Effector memory CD8-positive, alpha-beta T cell (primary cell): ENCODE data around the gene MX2.
"Not testable (repeated sequence)": the region's sequence is repeated elsewhere in the genome, so short reads cannot be mapped to it uniquely, and the experiment has no call there.

Experiments used
- ATAC-seq: fragments of 150-1000 bp; cut with Tn5 transposase; replicated peaks from 2 replicates; pipeline ENCODE4 v1.10.0; 2021; ENCODE audit warnings: mild to moderate bottlenecking, moderate library complexity
- DNase-seq, 3 experiments: peaks; one replicate each; pipeline ENCODE4 v3.0.0; 2021
- H3K27ac Mint-ChIP-seq, 2 donors: one replicate each; pipeline ENCODE4 v1.8.0; 2022; ENCODE audit warnings: mild to moderate bottlenecking in 2 of 2, mixed read lengths in 2 of 2, moderate library complexity in 2 of 2
- H3K27me3 Mint-ChIP-seq, 2 donors: one replicate each; pipeline ENCODE4 v1.8.0; 2022; ENCODE audit warnings: mixed read lengths in 2 of 2
- H3K36me3 Mint-ChIP-seq: one replicate; pipeline ENCODE4 v1.8.0; 2022; ENCODE audit warnings: mild to moderate bottlenecking, moderate library complexity, mixed read lengths; ENCODE audit not compliant: insufficient read depth
- H3K4me1 Mint-ChIP-seq, 2 donors: one replicate each; pipeline ENCODE4 v1.8.0; 2022; ENCODE audit warnings: low read depth in 2 of 2, mixed read lengths in 2 of 2
- H3K4me3 Mint-ChIP-seq, 2 donors: one replicate each; pipeline ENCODE4 v1.8.0; 2022; ENCODE audit warnings: mild to moderate bottlenecking in 2 of 2, mixed read lengths in 2 of 2, moderate library complexity in 2 of 2
- H3K9me3 Mint-ChIP-seq, 2 donors: one replicate each; pipeline ENCODE4 v1.8.0; 2022; ENCODE audit warnings: mixed read lengths in 2 of 2
- total RNA-seq, 9 experiments: gene quantifications; one replicate each; lab custom pipeline; 2026; lab: John Stamatoyannopoulos, UW

MX2 gene, protein sequence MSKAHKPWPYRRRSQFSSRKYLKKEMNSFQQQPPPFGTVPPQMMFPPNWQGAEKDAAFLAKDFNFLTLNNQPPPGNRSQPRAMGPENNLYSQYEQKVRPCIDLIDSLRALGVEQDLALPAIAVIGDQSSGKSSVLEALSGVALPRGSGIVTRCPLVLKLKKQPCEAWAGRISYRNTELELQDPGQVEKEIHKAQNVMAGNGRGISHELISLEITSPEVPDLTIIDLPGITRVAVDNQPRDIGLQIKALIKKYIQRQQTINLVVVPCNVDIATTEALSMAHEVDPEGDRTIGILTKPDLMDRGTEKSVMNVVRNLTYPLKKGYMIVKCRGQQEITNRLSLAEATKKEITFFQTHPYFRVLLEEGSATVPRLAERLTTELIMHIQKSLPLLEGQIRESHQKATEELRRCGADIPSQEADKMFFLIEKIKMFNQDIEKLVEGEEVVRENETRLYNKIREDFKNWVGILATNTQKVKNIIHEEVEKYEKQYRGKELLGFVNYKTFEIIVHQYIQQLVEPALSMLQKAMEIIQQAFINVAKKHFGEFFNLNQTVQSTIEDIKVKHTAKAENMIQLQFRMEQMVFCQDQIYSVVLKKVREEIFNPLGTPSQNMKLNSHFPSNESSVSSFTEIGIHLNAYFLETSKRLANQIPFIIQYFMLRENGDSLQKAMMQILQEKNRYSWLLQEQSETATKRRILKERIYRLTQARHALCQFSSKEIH
- 8.3 to 151 (median 61.6) reads per million in 9 experiments for total RNA-seq

GRCh38 chr21:41361786-41362604, at the start of gene MX2:
Gene MX2 (plus strand): TSS chr21:41362027. CDS start chr21:41376907, 14,880 bp downstream.
- peaks cover 39 to 47% of the 10 kb centered on the region in 2 donors for H3K4me1 Mint-ChIP-seq
- no peaks in the 10 kb centered on the region for H3K9me3 Mint-ChIP-seq
- H3K4me3 Mint-ChIP-seq = peak within 1 kb of the TSS; percentile 94 to 96
- ATAC-seq (peak; percentile 81), DNase-seq (peak; percentile 80 to 83 (median 80))
- no peaks in the 10 kb centered on the region for H3K27me3 Mint-ChIP-seq
- H3K36me3 Mint-ChIP-seq = peaks cover 27% of the 10 kb centered on the region
- peak within 1 kb of the TSS; percentile 98 to 100 for H3K27ac Mint-ChIP-seq

GRCh38 chr21:41313285-41314164, 48.3 kb upstream of the MX2 start:
- H3K4me1 Mint-ChIP-seq, H3K9me3 Mint-ChIP-seq, H3K27ac Mint-ChIP-seq, H3K36me3 Mint-ChIP-seq, DNase-seq, H3K4me3 Mint-ChIP-seq, ATAC-seq: not testable (repeated sequence)
- peaks cover 40 to 79% of the 10 kb centered on the region in 2 donors for H3K27me3 Mint-ChIP-seq

DNA sequence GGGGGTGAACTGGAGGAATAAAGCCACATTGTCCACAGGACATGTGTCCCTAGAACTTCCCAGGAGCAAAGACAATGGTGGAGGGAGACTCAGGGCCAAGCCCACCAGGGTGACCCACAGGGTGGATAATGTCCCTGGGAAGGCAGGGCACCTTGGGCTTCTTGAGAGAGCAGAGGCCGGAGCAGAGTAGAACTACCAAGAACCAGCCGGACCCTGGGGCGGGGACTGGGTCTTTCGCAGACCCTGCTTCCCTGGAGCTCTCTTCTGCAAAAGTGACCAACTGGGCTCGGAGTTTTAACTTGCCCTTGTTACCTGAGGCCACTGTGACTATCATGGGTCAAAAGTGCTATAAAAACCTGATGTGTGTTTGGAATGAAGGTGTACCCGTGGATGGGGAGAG, 46.1 kb upstream of the MX2 start:
- H3K27me3 Mint-ChIP-seq = peaks cover 38 to 79% of the 10 kb centered on the region in 2 donors
- H3K9me3 Mint-ChIP-seq = no peaks in the 10 kb centered on the region
- H3K4me3 Mint-ChIP-seq = no peak overlapping the region

GRCh38 chr21:41316200-41317062, 45.4 kb upstream of the MX2 start, which contains the start of gene FAM3B:
Gene FAM3B (plus strand): TSS chr21:41316801. CDS start chr21:41316880, 79 bp downstream.
- Mint-ChIP-seq H3K4me1 (no peaks in the 10 kb centered on the region), H3K4me3 (peak within 1 kb of the TSS in 1 of 2 donors; percentile 47), H3K9me3 (no peaks in the 10 kb centered on the region), H3K36me3 (no peaks in the 10 kb centered on the region), H3K27me3 (peaks cover 40 to 82% of the 10 kb centered on the region in 2 donors), H3K27ac (no peak within 1 kb of the TSS)
- DNase-seq (no peak), ATAC-seq (no peak)

More for the DNA sequence above, 46.1 kb upstream of the MX2 start:
- H3K36me3 Mint-ChIP-seq = no peaks in the 10 kb centered on the region
- H3K27ac Mint-ChIP-seq = no peak overlapping the region
- DNase-seq (no peak), ATAC-seq (no peak)
- no peaks in the 10 kb centered on the region for H3K4me1 Mint-ChIP-seq

DNA sequence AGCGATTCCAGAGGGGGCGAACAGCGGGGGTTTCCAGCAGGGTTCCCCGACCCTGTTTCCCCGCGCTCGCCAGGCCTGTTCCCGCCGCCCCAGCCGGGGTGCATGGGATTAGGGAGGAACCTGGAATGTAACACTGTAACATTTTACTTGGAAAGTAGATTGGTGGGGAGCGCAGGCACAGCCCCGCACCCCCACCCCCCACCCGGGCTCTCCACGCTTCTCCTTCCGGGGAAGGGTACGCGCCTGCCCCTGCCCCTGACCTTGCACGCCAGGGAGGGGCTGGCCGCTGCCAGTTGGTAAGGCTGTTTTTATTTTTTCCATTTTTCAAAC, 44.8 kb upstream of the MX2 start:
- Mint-ChIP-seq H3K36me3 (no peaks in the 10 kb centered on the region), H3K27me3 (peaks cover 41 to 82% of the 10 kb centered on the region in 2 donors), H3K27ac (no peak overlapping the region), H3K9me3 (no peaks in the 10 kb centered on the region), H3K4me3 (no peak overlapping the region), H3K4me1 (no peaks in the 10 kb centered on the region)
- DNase-seq = no peak
- no peak for ATAC-seq

DNA sequence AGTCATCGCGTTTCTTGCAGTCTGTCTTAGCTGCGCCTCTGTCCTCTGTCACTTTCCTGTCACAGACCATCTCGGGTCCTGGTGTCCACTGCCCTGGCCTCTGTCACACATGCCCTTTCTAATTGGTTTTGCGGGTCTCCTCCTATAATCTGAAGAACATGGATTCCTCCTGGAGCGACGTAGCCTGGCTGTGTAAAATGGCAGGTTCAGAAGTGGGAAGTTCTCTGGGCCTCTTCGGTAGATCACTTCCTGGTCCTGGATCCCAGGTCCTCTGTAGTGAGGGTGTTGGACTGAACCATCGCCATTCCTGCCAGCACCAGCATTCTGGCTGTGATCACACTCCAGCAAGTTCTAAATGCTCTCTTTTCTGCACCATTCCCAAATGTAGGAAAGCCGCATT, 44.4 kb upstream of the MX2 start:
- DNase-seq = no peak
- no peaks in the 10 kb centered on the region for H3K36me3 Mint-ChIP-seq
- no peak for ATAC-seq
- no peak overlapping the region for H3K27ac Mint-ChIP-seq
- H3K4me1 Mint-ChIP-seq = no peaks in the 10 kb centered on the region
- H3K9me3 Mint-ChIP-seq = no peaks in the 10 kb centered on the region
- H3K4me3 Mint-ChIP-seq = no peak overlapping the region
- H3K27me3 Mint-ChIP-seq = peaks cover 42 to 82% of the 10 kb centered on the region in 2 donors

GRCh38 chr21:41318218-41318617, 43.6 kb upstream of the MX2 start:
- Mint-ChIP-seq H3K9me3 (no peaks in the 10 kb centered on the region), H3K4me3 (no peak overlapping the region), H3K36me3 (no peaks in the 10 kb centered on the region), H3K4me1 (no peaks in the 10 kb centered on the region), H3K27ac (no peak overlapping the region), H3K27me3 (peaks cover 42 to 84% of the 10 kb centered on the region in 2 donors)
- ATAC-seq (no peak), DNase-seq (no peak)

GRCh38 chr21:41319273-41319672, 42.6 kb upstream of the MX2 start:
- no peaks in the 10 kb centered on the region for H3K4me1 Mint-ChIP-seq
- ATAC-seq = no peak

DNA sequence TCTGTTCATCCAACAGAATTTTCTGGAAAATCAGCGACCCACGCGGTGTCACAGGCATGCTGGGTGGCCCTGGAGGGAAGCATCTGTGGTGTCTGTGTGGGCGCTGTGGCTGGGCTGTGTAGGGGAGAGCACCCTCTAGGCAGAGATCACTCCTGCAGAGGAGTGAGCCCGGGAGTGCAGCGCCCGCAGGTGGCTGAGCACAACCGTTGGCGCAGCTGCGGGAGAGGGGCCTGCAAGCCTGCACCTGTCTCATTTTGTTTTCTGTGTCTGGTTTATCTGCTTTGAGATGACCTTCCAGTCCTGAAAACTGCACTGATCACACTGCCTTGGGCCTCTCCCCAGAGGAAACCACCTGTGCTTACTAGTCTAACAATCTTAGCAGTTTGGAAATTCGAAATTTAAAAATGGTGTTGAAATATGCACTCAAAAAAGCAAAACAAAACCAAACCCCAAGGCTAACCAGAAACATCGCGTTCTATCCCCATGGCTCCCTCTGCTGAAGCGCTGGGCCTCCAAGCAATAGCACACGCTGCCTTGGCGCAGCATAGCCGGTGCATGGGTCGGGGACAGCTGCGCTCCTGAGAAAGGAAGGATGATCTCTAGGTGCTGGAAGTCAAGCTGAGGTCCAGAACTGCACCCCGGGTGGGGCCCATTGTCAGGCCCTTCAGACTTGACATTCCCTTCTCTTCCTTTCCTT, 40.5 kb upstream of the MX2 start:
- no peak overlapping the region for H3K27ac Mint-ChIP-seq
- ATAC-seq = no peak

More at GRCh38 chr21:41319273-41319672, 42.6 kb upstream of the MX2 start:
- no peaks in the 10 kb centered on the region for H3K9me3 Mint-ChIP-seq
- no peak for DNase-seq
- no peaks in the 10 kb centered on the region for H3K36me3 Mint-ChIP-seq
- no peak overlapping the region for H3K4me3 Mint-ChIP-seq
- no peak overlapping the region for H3K27ac Mint-ChIP-seq
- peaks cover 41 to 90% of the 10 kb centered on the region in 2 donors for H3K27me3 Mint-ChIP-seq

GRCh38 chr21:41321908-41322495, 39.8 kb upstream of the MX2 start:
- Mint-ChIP-seq H3K4me1 (no peaks in the 10 kb centered on the region), H3K27me3 (peaks cover 21 to 68% of the 10 kb centered on the region in 2 donors), H3K27ac (no peak overlapping the region), H3K9me3 (no peaks in the 10 kb centered on the region), H3K36me3 (no peaks in the 10 kb centered on the region), H3K4me3 (no peak overlapping the region)
- no peak for DNase-seq
- no peak for ATAC-seq

More for the DNA sequence above, 40.5 kb upstream of the MX2 start:
- Mint-ChIP-seq H3K9me3 (no peaks in the 10 kb centered on the region), H3K27me3 (peaks cover 21 to 71% of the 10 kb centered on the region in 2 donors), H3K36me3 (no peaks in the 10 kb centered on the region), H3K4me1 (no peaks in the 10 kb centered on the region), H3K4me3 (no peak overlapping the region)
- no peak for DNase-seq
